22Rv1 (cell line): ENCODE measurements around the gene ARFGAP3.
A peak's percentile ranks its signal among the peaks of the same experiment; 100 is the strongest.

Experiments used
- H3K27ac ChIP-seq: fragments of 450-650 bp; 2 replicates; pipeline ENCODE4 v1.5.1; 2017
- CTCF ChIP-seq: fragments of 450-650 bp; IDR thresholded peaks from 2 replicates; pipeline ENCODE4 v1.5.1; 2017; ENCODE audit warnings: mild to moderate bottlenecking
- ZFX ChIP-seq: fragments of 450-650 bp; IDR thresholded peaks from 2 replicates; pipeline ENCODE4 v1.6.1; 2017; ENCODE audit warnings: antibody characterized with exemption, borderline replicate concordance

The ARFGAP3 gene

GRCh38 chr22:42855211-42855610 is 1.9 kb downstream of the ARFGAP3 start:
- no peak overlapping the region for H3K27ac ChIP-seq
- TF ChIP-seq ZFX (no peak), CTCF (no peak)

- no peak overlapping the region for H3K27ac ChIP-seq
- TF ChIP-seq ZFX (no peak), CTCF (no peak)
These were observed 8.0 kb downstream of the ARFGAP3 start for GRCh38 chr22:42848941-42849550.

- TF ChIP-seq ZFX (no peak), CTCF (no peak)
These were observed 10.0 kb downstream of the ARFGAP3 start for GRCh38 chr22:42847110-42847509.

GRCh38 chr22:42844756-42845155 is 12.3 kb downstream of the ARFGAP3 start:
- TF ChIP-seq ZFX = no peak
- TF ChIP-seq CTCF = no peak
- H3K27ac ChIP-seq = peak overlapping the region; percentile 77

More at GRCh38 chr22:42847110-42847509, 10.0 kb downstream of the ARFGAP3 start:
- no peak overlapping the region for H3K27ac ChIP-seq

- no peak for TF ChIP-seq ZFX
- no peak for TF ChIP-seq CTCF
- peak overlapping the region; percentile 77 for H3K27ac ChIP-seq
These were observed 14.3 kb downstream of the ARFGAP3 start for GRCh38 chr22:42842658-42843370.

- H3K27ac ChIP-seq = no peak overlapping the region
- TF ChIP-seq CTCF (no peak), ZFX (no peak)
These were observed 15.6 kb downstream of the ARFGAP3 start for GRCh38 chr22:42841444-42841843.

- no peak overlapping the region for H3K27ac ChIP-seq
- TF ChIP-seq ZFX (no peak), CTCF (no peak)
These were observed 19.5 kb downstream of the ARFGAP3 start for GRCh38 chr22:42837556-42837955.
